Liver (tissue), 9 donors: ENCODE measurements around the gene PLEKHA7. TPM values are rescaled to one million over a fixed set of nuclear protein-coding genes. Genes with fewer than 3 reads are reported as not detected.

Source experiments
- DNase-seq: peaks from one replicate; pipeline ENCODE4 v3.0.0-alpha.2; 2017; ENCODE audit warnings: low spot score
- H3K27ac ChIP-seq, 2 donors: one replicate each; pipeline ENCODE4 v1.7.0; 2013; ENCODE audit warnings: inconsistent platforms in 2 of 2, low read length in 2 of 2, control low read depth in 1 of 2, low read depth in 1 of 2, mild to moderate bottlenecking in 1 of 2
- H3K27me3 ChIP-seq, 4 donors: one replicate each; pipeline versions ENCODE4 v1.6.1 to v1.7.0; 2013; ENCODE audit warnings: low read length in 3 of 4, inconsistent platforms in 1 of 4, mild to moderate bottlenecking in 1 of 4, moderate library complexity in 1 of 4; ENCODE audit not compliant: control insufficient read depth in 4 of 4, insufficient read depth in 4 of 4
- H3K36me3 ChIP-seq, 4 donors: one replicate each; pipeline versions ENCODE4 v1.6.1 to v1.7.0; 2013; ENCODE audit warnings: low read length in 3 of 4, mild to moderate bottlenecking in 3 of 4, low read depth in 1 of 4, moderate library complexity in 1 of 4; ENCODE audit not compliant: control insufficient read depth in 4 of 4, insufficient read depth in 3 of 4
- H3K4me1 ChIP-seq, 4 donors: one replicate each; pipeline versions ENCODE4 v1.6.1 to v1.7.0; 2013; ENCODE audit warnings: low read length in 3 of 4, mild to moderate bottlenecking in 3 of 4, moderate library complexity in 1 of 4; ENCODE audit not compliant: control insufficient read depth in 4 of 4, insufficient read depth in 4 of 4
- H3K4me3 ChIP-seq, 3 donors: one replicate each; pipeline versions ENCODE4 v1.6.1 to v1.7.0; 2013; ENCODE audit warnings: low read length in 3 of 3, control low read depth in 1 of 3, low read depth in 1 of 3, mild to moderate bottlenecking in 1 of 3
- H3K9ac ChIP-seq, 2 donors: one replicate each; pipeline ENCODE4 v1.7.0; 2013; ENCODE audit warnings: low read length in 2 of 2, mild to moderate bottlenecking in 2 of 2, moderate library complexity in 2 of 2, control low read depth in 1 of 2, low read depth in 1 of 2
- H3K9me3 ChIP-seq, 4 donors: one replicate each; pipeline versions ENCODE4 v1.6.1 to v1.7.0; 2013; ENCODE audit warnings: low read length in 3 of 4; ENCODE audit not compliant: control insufficient read depth in 4 of 4
- EGR1 ChIP-seq, 2 donors: IDR thresholded peaks; 2 replicates each; pipeline ENCODE4 v1.6.1; 2016 to 2018; ENCODE audit warnings: antibody characterized with exemption in 2 of 2, low read depth in 2 of 2
- FOXA2 ChIP-seq: IDR thresholded peaks from 2 replicates; pipeline ENCODE4 v1.6.1; 2016; ENCODE audit warnings: antibody characterized with exemption
- GABPA ChIP-seq, 2 donors: IDR thresholded peaks in 1 of 2; conservative IDR thresholded peaks in 1 of 2; 2 replicates each; pipeline ENCODE4 v1.6.1; 2016; ENCODE audit warnings: antibody characterized with exemption in 2 of 2, mild to moderate bottlenecking in 1 of 2, moderate library complexity in 1 of 2
- HNF4A ChIP-seq, 2 donors: conservative IDR thresholded peaks; 2 replicates each; pipeline ENCODE4 v1.6.1; 2016; ENCODE audit warnings: antibody characterized with exemption in 2 of 2, mild to moderate bottlenecking in 2 of 2
- HNF4G ChIP-seq: IDR thresholded peaks from 2 replicates; pipeline ENCODE4 v1.6.1; 2016; ENCODE audit warnings: antibody characterized with exemption
- JUND ChIP-seq, 2 donors: IDR thresholded peaks; 2 replicates each; pipeline ENCODE4 v1.6.1; 2016; ENCODE audit warnings: antibody characterized with exemption in 2 of 2
- NR2F2 ChIP-seq: IDR thresholded peaks from 2 replicates; pipeline ENCODE4 v1.6.1; 2016; ENCODE audit warnings: antibody characterized with exemption
- RAD21 ChIP-seq, 2 donors: IDR thresholded peaks; 2 replicates each; pipeline ENCODE4 v1.6.1; 2016; ENCODE audit warnings: antibody characterized with exemption in 2 of 2, mild to moderate bottlenecking in 2 of 2
- RXRA ChIP-seq, 2 donors: IDR thresholded peaks; 2 replicates each; pipeline ENCODE4 v1.6.1; 2017 to 2018; ENCODE audit warnings: antibody characterized with exemption in 2 of 2, mild to moderate bottlenecking in 1 of 2
- TAF1 ChIP-seq: conservative IDR thresholded peaks from 2 replicates; pipeline ENCODE4 v1.6.1; 2016; ENCODE audit warnings: antibody characterized with exemption, mild to moderate bottlenecking
- YY1 ChIP-seq: IDR thresholded peaks from 2 replicates; pipeline ENCODE4 v1.6.1; 2016; ENCODE audit warnings: antibody characterized with exemption, mild to moderate bottlenecking
- WGBS: extraction: QIAGEN DNeasy Blood & Tissue Kit; methylation state at CpG from one replicate; pipeline ENCODE4 v1.1.7; 2013; 5-methylcytosine and 5-hydroxymethylcytosine counted together
- polyA plus RNA-seq, 2 donors: library from polyadenylated mRNA; stranded (reverse) in 1 of 2; unstranded in 1 of 2; fragments of 200-250 nt in 1 of 2; fragments of >200 nt in 1 of 2; fragmentation: Nextera tagmentation in 1 of 2; extraction: Ambion mirVana in 1 of 2; gene quantifications; one replicate each; pipeline versions ENCODE4 v1.2.1 to v1.2.3, GENCODE V29; 2013 to 2015
- total RNA-seq, 2 donors: library from RNA; depleted of rRNA; stranded (reverse); fragments of >200 nt; gene quantifications; one replicate each; pipeline ENCODE4 v1.2.3, GENCODE V29; 2014
- TF ChIP-seq, protein P1 (sequence below): IDR thresholded peaks from 2 replicates; pipeline ENCODE4 v1.6.1; 2016; ENCODE audit warnings: antibody characterized with exemption
- TF ChIP-seq, protein P2 (sequence below): IDR thresholded peaks from 2 replicates; pipeline ENCODE4 v1.6.1; 2016; ENCODE audit warnings: antibody characterized with exemption
- TF ChIP-seq, protein P3 (sequence below): IDR thresholded peaks from 2 replicates; pipeline ENCODE4 v1.6.1; 2016; ENCODE audit warnings: antibody characterized with exemption
- TF ChIP-seq, protein P4 (sequence below): fragments of 150-350 bp; IDR thresholded peaks from 2 replicates; pipeline ENCODE4 v1.5.1; 2017; ENCODE audit warnings: improper control_type of control experiment, low read depth, low read length; ENCODE audit not compliant: missing input control
- TF ChIP-seq, protein P5 (sequence below): IDR thresholded peaks from 2 replicates; pipeline ENCODE4 v1.6.1; 2016; ENCODE audit warnings: antibody characterized with exemption, mild to moderate bottlenecking
- donor health status: healthy.
- donor health status: healthy.
- donor health status: healthy.
- donor health status: healthy.
- donor health status: healthy.

Gene PLEKHA7
- total and polyA plus RNA-seq, 4 donors = 6.1 to 28.8 (median 8.5) TPM

DNA sequence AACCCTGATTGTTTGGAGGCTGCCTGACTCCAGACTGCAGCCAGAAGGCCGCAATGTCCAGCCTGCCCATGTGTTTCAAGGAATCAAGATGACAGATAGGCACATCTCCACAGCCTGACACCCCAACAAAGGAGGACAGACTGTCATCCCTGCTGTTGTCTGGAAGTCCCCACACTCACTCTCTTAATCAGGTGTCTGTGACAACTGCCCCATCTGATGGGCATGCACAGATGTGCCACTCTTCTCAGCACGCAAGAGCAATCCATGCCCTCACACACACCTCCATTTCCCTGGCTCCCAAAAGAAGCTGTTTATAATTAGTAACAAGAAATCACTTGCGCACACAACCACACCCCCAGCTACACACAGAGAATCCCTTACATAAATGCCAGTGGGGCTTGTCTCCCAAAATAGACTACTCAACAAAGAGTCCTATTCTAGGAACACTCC lies 158.2 kb downstream of the PLEKHA7 start (continued):
- TF ChIP-seq JUND (IDR thresholded peaks at IDR 0.05) = no peak
- TF ChIP-seq NR2F2 = no peak
- TF ChIP-seq, protein P1, sequence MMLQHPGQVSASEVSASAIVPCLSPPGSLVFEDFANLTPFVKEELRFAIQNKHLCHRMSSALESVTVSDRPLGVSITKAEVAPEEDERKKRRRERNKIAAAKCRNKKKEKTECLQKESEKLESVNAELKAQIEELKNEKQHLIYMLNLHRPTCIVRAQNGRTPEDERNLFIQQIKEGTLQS = no peak
- TF ChIP-seq FOXA2 = no peak
- no peak for TF ChIP-seq EGR1 (IDR thresholded peaks at IDR 0.05; ENCODE audit: low read depth in 2 of 2)
- TF ChIP-seq YY1 = no peak

DNA sequence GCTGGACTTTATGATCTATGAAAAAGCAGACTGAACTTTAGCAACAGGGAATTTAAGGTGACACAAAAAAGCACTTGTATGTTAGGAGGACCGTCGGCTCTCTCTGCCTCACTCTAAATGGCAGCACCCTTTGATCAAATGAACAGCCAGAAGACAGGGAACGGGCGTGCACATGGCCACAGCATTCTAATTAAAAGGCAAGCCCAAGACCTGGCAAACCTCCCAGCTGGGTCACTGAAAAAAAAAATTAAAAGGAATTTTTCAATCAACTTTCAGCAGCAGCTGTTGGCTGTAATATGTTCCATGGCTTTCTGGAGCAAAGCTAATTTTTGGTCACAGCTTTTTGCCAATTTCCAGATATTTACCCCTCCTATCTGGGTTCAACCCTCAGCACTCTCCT lies 159.2 kb downstream of the PLEKHA7 start:
- Histone ChIP-seq H3K9me3 (no peaks in the 10 kb centered on the region), H3K9ac (no peak overlapping the region), H3K27me3 (no peaks in the 10 kb centered on the region), H3K4me1 (no peaks in the 10 kb centered on the region), H3K36me3 (peaks cover 8 to 48% (median 31%) of the 10 kb centered on the region in 4 donors), H3K4me3 (no peak overlapping the region), H3K27ac (no peak overlapping the region)
- DNase-seq = no peak
- WGBS = 95% methylated on average over 4 of the region's 4 CpGs
- TF ChIP-seq GABPA (IDR thresholded peaks at IDR 0.05 in 1 of 2, conservative IDR thresholded peaks at IDR 0.05 in 1 of 2) (no peak), JUND (IDR thresholded peaks at IDR 0.05) (no peak), TAF1 (no peak), NR2F2 (no peak), YY1 (no peak), HNF4G (no peak), EGR1 (IDR thresholded peaks at IDR 0.05; ENCODE audit: low read depth in 2 of 2) (no peak)
- TF ChIP-seq, protein P2, sequence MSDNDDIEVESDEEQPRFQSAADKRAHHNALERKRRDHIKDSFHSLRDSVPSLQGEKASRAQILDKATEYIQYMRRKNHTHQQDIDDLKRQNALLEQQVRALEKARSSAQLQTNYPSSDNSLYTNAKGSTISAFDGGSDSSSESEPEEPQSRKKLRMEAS = no peak
- TF ChIP-seq, protein P3, sequence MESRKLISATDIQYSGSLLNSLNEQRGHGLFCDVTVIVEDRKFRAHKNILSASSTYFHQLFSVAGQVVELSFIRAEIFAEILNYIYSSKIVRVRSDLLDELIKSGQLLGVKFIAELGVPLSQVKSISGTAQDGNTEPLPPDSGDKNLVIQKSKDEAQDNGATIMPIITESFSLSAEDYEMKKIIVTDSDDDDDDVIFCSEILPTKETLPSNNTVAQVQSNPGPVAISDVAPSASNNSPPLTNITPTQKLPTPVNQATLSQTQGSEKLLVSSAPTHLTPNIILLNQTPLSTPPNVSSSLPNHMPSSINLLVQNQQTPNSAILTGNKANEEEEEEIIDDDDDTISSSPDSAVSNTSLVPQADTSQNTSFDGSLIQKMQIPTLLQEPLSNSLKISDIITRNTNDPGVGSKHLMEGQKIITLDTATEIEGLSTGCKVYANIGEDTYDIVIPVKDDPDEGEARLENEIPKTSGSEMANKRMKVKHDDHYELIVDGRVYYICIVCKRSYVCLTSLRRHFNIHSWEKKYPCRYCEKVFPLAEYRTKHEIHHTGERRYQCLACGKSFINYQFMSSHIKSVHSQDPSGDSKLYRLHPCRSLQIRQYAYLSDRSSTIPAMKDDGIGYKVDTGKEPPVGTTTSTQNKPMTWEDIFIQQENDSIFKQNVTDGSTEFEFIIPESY = no peak
- TF ChIP-seq, protein P1 = no peak

DNA sequence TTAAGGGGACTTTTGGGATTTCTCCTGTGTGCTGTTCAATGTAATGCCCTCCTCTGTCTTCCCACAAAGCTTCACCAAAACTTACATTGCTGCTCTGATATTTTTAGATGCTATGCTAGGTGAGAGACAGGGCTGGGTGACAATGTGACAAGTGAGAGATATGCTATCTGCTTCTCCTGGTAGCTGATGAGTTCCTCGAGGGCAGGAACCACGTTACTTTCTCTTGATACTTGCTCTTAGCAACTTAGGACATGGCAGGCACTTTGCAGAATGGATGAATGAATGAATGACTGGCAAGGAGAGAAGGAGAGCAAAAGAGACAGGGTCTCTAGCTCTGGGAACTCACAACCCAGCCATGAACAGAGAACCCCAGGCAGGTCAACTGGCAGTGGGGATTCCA lies 160.4 kb downstream of the PLEKHA7 start:
- H3K27ac ChIP-seq = no peak overlapping the region
- TF ChIP-seq RXRA (IDR thresholded peaks at IDR 0.05) (no peak), HNF4A (conservative IDR thresholded peaks at IDR 0.05) (no peak), YY1 (no peak), TAF1 (no peak), NR2F2 (no peak), JUND (IDR thresholded peaks at IDR 0.05) (no peak), EGR1 (IDR thresholded peaks at IDR 0.05; ENCODE audit: low read depth in 2 of 2) (no peak), GABPA (IDR thresholded peaks at IDR 0.05 in 1 of 2, conservative IDR thresholded peaks at IDR 0.05 in 1 of 2) (no peak), FOXA2 (no peak), RAD21 (IDR thresholded peaks at IDR 0.05) (no peak)
- TF ChIP-seq, protein P2 = no peak
- TF ChIP-seq, protein P3 = no peak
- TF ChIP-seq, protein P1 = no peak
- TF ChIP-seq, protein P4, sequence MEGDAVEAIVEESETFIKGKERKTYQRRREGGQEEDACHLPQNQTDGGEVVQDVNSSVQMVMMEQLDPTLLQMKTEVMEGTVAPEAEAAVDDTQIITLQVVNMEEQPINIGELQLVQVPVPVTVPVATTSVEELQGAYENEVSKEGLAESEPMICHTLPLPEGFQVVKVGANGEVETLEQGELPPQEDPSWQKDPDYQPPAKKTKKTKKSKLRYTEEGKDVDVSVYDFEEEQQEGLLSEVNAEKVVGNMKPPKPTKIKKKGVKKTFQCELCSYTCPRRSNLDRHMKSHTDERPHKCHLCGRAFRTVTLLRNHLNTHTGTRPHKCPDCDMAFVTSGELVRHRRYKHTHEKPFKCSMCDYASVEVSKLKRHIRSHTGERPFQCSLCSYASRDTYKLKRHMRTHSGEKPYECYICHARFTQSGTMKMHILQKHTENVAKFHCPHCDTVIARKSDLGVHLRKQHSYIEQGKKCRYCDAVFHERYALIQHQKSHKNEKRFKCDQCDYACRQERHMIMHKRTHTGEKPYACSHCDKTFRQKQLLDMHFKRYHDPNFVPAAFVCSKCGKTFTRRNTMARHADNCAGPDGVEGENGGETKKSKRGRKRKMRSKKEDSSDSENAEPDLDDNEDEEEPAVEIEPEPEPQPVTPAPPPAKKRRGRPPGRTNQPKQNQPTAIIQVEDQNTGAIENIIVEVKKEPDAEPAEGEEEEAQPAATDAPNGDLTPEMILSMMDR = no peak
- TF ChIP-seq, protein P5, sequence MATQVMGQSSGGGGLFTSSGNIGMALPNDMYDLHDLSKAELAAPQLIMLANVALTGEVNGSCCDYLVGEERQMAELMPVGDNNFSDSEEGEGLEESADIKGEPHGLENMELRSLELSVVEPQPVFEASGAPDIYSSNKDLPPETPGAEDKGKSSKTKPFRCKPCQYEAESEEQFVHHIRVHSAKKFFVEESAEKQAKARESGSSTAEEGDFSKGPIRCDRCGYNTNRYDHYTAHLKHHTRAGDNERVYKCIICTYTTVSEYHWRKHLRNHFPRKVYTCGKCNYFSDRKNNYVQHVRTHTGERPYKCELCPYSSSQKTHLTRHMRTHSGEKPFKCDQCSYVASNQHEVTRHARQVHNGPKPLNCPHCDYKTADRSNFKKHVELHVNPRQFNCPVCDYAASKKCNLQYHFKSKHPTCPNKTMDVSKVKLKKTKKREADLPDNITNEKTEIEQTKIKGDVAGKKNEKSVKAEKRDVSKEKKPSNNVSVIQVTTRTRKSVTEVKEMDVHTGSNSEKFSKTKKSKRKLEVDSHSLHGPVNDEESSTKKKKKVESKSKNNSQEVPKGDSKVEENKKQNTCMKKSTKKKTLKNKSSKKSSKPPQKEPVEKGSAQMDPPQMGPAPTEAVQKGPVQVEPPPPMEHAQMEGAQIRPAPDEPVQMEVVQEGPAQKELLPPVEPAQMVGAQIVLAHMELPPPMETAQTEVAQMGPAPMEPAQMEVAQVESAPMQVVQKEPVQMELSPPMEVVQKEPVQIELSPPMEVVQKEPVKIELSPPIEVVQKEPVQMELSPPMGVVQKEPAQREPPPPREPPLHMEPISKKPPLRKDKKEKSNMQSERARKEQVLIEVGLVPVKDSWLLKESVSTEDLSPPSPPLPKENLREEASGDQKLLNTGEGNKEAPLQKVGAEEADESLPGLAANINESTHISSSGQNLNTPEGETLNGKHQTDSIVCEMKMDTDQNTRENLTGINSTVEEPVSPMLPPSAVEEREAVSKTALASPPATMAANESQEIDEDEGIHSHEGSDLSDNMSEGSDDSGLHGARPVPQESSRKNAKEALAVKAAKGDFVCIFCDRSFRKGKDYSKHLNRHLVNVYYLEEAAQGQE = no peak
- H3K4me1 ChIP-seq = no peaks in the 10 kb centered on the region
- no peak overlapping the region for H3K4me3 ChIP-seq
- no peak for DNase-seq
- WGBS = 80% methylated on average over 2 of the region's 2 CpGs
- H3K9me3 ChIP-seq = no peaks in the 10 kb centered on the region
- no peak overlapping the region for H3K9ac ChIP-seq
- H3K36me3 ChIP-seq = peaks cover 8 to 53% (median 35%) of the 10 kb centered on the region in 4 donors
- no peaks in the 10 kb centered on the region for H3K27me3 ChIP-seq
